Endothelial cell (in vitro differentiated cells): ENCODE measurements around the gene CLMP. TPM values are rescaled to one million over a fixed set of nuclear protein-coding genes. Genes with fewer than 3 reads are reported as not detected.

ENCODE experiments used
- DNase-seq: peaks from one replicate; pipeline ENCODE4 v3.0.0; 2021; ENCODE audit warnings: low spot score
- H3K27ac Mint-ChIP-seq: one replicate; pipeline ENCODE4 v1.8.0; 2021; ENCODE audit warnings: mixed read lengths, inconsistent platforms; ENCODE audit not compliant: unreplicated experiment
- H3K27me3 Mint-ChIP-seq: one replicate; pipeline ENCODE4 v1.8.0; 2021; ENCODE audit warnings: mild to moderate bottlenecking, moderate library complexity, mixed read lengths, inconsistent platforms; ENCODE audit not compliant: unreplicated experiment
- H3K36me3 Mint-ChIP-seq: one replicate; pipeline ENCODE4 v1.8.0; 2021; ENCODE audit warnings: mild to moderate bottlenecking, low read depth, mixed read lengths, inconsistent platforms; ENCODE audit not compliant: unreplicated experiment
- H3K4me1 Mint-ChIP-seq: one replicate; pipeline ENCODE4 v1.8.0; 2021; ENCODE audit warnings: mild to moderate bottlenecking, mixed read lengths, inconsistent platforms; ENCODE audit not compliant: unreplicated experiment
- H3K4me3 Mint-ChIP-seq: one replicate; pipeline ENCODE4 v1.8.0; 2021; ENCODE audit warnings: mild to moderate bottlenecking, mixed read lengths, inconsistent platforms; ENCODE audit not compliant: unreplicated experiment
- H3K9me3 Mint-ChIP-seq: one replicate; pipeline ENCODE4 v1.8.0; 2021; ENCODE audit warnings: mixed read lengths, inconsistent platforms; ENCODE audit not compliant: unreplicated experiment
- total RNA-seq: library from RNA; stranded (reverse); fragmentation: NEBNext Ultra II Directional; extraction: Animal tissue kit (Norgen Biotek cat#: 25700); gene quantifications from one replicate; pipeline ENCODE4 v1.2.1, GENCODE V29; 2021; ENCODE audit not compliant: unreplicated experiment
- TF ChIP-seq, protein P1 (sequence below): fragments of 200-600 bp; sonication (generic); IDR thresholded peaks from one replicate; pipeline ENCODE4 v1.5.0; 2021; ENCODE audit warnings: antibody characterized with exemption; ENCODE audit not compliant: unreplicated experiment

CLMP gene
- total RNA-seq, 1 donor from 2014 or later = 5.5 TPM

DNA sequence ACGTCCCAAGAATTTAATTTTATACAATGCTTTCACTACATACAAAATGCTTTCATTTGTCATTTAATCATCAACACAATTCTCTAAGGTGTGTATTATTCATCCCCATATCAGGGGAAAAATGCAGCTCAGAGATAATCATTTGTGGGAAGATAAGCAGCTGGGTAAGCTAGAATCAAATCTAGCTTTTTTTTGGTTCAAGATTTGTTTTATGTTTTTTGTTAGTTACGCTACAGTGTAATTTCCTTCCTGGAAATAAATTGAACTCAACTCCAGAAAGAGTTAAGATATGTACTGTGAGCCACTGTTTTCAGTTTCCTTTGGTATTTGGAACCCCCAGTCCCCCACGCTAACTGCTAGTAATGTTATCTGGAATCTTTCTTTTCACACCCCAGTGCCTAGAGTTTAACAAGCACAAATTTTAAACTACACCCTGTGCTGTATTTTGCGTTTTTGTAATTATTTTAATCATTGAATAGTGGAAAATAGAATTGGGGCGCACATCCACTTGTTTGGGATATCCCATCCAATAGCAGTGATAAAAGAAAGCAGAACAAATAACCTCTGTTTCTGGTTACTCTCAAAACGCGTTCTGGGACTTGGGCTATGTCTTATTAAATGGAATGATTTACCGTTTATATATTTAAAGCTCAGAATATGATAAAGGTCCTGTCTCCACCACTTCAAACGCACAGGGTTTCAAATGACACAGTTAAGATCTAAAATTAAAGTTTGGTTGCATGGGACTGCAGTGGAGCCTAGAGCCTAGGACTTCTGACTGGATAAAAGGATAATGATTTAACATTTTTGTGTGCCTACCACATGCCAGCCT, 131.0 kb downstream of the CLMP start:
- Mint-ChIP-seq H3K27me3 (peaks cover 11% of the 10 kb centered on the region), H3K27ac (peak overlapping the region; percentile 100), H3K4me3 (peak overlapping the region; percentile 99), H3K9me3 (no peaks in the 10 kb centered on the region), H3K4me1 (peaks cover 39% of the 10 kb centered on the region), H3K36me3 (peaks cover 24% of the 10 kb centered on the region)
- DNase-seq = no peak
- TF ChIP-seq, protein P1, sequence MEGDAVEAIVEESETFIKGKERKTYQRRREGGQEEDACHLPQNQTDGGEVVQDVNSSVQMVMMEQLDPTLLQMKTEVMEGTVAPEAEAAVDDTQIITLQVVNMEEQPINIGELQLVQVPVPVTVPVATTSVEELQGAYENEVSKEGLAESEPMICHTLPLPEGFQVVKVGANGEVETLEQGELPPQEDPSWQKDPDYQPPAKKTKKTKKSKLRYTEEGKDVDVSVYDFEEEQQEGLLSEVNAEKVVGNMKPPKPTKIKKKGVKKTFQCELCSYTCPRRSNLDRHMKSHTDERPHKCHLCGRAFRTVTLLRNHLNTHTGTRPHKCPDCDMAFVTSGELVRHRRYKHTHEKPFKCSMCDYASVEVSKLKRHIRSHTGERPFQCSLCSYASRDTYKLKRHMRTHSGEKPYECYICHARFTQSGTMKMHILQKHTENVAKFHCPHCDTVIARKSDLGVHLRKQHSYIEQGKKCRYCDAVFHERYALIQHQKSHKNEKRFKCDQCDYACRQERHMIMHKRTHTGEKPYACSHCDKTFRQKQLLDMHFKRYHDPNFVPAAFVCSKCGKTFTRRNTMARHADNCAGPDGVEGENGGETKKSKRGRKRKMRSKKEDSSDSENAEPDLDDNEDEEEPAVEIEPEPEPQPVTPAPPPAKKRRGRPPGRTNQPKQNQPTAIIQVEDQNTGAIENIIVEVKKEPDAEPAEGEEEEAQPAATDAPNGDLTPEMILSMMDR = no peak

DNA sequence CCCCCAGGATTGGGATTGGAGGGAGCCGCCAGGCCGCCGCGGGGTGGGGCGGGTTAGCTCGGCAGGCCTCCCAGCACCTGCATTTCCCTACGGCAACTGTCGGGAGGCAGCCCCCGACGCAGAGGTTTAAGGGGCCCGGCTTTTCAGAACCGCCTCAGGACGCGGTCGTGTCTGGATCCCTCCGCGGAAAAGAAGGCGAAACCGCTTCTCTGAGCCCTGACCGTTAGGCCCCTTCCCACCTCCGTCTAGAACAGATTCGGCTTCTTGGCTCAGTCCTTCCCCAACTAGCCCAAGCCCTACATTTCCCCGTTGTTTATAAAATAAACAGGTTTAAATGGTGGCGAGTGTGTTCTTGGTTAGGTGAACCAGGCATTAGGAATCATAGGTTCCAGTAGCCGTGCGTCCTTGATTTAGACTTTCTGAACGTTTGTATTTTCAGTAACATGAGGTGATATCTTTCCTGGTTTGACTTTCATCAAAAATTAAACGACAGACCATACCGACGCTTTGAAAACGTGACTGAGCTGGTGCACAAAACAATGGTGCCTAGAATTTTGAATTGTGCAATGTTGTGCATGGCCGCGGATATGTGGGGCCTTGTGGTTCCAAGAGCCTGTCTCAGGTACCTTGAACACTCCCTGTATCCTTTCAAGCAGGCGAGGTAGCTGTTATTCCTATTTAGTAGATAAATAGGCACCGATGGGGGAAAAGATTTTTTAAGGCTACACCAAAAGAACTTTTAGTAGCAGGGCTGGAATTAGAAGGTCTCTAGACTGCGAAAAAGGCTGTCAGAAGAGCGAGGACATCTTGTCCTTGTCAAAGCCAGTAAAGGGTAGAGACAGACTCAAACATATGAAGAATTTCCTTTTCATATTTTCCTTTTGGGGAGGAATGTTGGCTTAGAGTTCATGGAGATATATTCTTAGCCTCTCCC, 131.9 kb downstream of the CLMP start:
- no peaks in the 10 kb centered on the region for H3K9me3 Mint-ChIP-seq
- peak overlapping the region; percentile 99 for H3K4me3 Mint-ChIP-seq
- peak overlapping the region; percentile 100 for H3K27ac Mint-ChIP-seq
- TF ChIP-seq, protein P1 = no peak
- H3K36me3 Mint-ChIP-seq = peaks cover 33% of the 10 kb centered on the region
- peak; percentile 20 for DNase-seq
- H3K27me3 Mint-ChIP-seq = peaks cover 11% of the 10 kb centered on the region
- peaks cover 48% of the 10 kb centered on the region for H3K4me1 Mint-ChIP-seq

DNA sequence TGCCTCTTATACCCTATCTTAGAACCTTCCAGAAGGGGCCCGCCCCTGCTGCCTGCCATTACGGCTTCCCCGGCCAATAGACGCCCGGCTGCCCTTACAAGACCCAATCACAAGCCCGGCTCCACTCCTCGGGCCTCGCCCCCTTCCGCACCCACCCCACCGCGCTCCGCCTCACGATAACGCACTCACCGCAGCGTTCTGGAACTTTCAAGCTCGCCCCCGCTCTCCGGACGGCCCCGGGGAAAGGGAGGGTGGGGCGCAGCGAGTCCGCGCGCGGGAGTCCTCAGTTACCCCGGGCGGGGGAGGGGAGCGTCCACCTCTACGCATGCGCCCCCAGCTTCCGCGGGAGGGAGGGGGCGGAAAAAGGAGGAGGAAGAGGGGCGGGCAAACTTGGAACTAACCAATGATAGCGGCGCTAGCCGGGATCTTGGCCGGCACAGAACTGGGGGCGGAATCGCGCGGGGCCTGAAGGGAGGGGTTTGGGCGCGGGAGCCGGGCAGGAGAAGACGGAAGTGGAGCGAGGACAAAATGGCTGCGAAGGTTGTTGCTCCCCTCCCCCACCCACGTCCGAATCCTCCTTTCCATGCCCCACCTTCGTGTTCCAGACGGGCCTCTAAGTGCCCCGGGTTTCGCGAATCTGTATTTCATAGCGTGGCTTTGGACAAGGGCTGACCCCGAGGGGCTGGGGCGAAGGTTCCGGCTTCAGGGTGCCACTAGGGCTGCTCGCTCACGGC, 132.7 kb downstream of the CLMP start:
- peaks cover 53% of the 10 kb centered on the region for H3K4me1 Mint-ChIP-seq
- H3K4me3 Mint-ChIP-seq = peak overlapping the region; percentile 99

DNA sequence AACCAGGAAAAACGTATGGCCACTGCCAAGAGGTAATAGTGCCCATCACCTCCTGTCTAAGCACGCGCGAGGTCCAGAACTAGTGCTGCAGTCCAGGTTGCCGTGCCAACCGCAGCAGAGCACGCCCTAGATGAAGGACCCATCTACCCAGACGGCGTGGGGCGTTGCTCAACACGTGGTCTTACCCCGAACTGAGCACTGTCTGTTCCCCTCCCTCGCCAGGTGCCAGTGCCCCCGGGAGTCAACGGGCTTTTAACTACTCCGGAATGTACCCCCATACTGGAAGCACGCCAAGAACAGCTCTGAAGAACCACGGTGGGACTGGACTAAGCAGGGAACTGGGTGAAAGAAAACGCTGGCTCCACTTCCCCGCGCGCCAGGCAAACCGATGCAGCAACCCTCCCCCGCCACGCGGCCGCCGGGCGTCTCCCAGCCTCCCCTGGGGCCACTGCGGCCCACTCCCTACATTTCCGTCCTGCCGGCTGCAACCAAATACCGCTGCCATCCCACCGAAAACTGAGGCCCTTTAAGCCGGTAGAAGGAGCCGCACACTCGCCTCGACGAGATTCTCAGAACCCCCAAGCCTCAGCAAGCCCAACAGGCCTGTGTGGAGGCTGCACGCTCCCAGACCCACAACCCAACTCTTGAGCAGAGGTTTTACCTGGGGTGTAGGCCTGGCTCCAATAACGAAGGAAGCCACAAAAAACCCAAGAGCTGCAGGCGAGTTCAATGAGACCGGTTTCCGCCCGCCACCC, 133.5 kb downstream of the CLMP start, which contains the start of gene HSPA8:
Gene HSPA8, minus strand, starts transcription at position 734 of the 755 bp plus-strand sequence. CDS start 812 bp downstream, outside the sequence.
- Mint-ChIP-seq H3K4me1 (peaks cover 53% of the 10 kb centered on the region), H3K4me3 (peak within 1 kb of the TSS; percentile 99), H3K27ac (peak within 1 kb of the TSS; percentile 100), H3K36me3 (peaks cover 47% of the 10 kb centered on the region), H3K9me3 (no peaks in the 10 kb centered on the region), H3K27me3 (peaks cover 11% of the 10 kb centered on the region)
- peak; percentile 22 for DNase-seq
- TF ChIP-seq, protein P1 = no peak

More for the DNA sequence above, 132.7 kb downstream of the CLMP start:
- H3K27me3 Mint-ChIP-seq = peaks cover 11% of the 10 kb centered on the region
- peaks cover 41% of the 10 kb centered on the region for H3K36me3 Mint-ChIP-seq
- peak; percentile 99 for DNase-seq
- peak overlapping the region; percentile 100 for H3K27ac Mint-ChIP-seq
- TF ChIP-seq, protein P1 = no peak
- no peaks in the 10 kb centered on the region for H3K9me3 Mint-ChIP-seq
